ENCODE data around the gene HOXC6.

The HOXC6 gene

DNA sequence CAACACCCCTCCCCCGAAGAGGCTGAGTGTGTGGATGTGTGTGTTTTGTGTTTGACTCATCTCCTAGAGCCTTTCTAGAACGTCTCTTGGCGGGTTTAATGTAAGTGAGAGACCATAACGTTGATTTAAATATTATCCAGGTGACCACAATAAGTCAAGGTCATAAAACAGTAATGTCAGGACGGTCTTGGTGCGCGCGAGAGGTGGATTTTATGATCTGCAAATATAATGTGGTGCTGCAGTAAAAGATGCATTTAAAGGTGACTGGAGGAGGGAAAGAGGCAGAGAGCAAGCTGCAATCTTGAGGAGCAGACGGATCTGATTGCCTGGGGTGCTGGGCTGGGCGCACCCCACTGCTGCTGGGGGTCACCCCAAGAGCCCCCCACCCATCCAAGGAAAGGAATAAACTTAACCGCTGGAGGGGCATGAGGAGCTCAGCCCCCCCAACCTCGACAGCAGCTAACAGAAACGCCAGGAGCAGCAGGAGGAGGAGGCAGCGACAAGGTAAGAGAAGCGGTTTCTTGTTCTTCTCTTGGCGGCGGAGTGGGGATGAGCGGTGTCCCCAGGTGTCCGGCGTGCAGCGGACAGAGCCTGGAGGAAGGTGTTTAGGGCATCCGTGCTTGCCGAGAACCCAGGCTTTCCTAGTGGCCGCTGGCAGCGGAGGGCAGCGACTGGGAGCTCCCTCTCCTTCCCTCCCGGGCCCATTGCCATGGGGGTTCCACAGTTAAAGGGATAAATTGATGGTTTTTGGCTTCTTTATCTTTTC lies 37.7 kb upstream of the HOXC6 start:
- DNase-seq = no peak

DNA sequence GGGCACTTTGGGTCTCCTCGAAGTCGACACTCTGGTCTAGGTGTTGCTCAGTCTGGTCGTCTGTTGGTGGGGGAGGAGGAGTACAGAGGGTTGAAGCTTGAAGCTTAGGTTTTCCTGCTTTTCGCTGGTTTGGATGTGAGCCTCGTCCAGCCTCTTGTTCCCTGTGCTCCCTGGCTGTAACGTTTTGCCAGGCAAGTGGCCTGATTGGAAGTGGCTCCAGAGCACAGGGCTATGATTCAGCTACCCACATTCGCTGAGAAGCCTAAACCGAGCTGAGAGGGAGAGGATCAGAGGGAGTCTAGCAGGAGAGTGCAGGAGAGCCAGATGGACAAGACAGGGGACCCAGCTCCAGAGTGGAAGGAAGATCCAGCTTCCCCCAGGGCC lies 37.2 kb upstream of the HOXC6 start:
- no peak for DNase-seq

DNA sequence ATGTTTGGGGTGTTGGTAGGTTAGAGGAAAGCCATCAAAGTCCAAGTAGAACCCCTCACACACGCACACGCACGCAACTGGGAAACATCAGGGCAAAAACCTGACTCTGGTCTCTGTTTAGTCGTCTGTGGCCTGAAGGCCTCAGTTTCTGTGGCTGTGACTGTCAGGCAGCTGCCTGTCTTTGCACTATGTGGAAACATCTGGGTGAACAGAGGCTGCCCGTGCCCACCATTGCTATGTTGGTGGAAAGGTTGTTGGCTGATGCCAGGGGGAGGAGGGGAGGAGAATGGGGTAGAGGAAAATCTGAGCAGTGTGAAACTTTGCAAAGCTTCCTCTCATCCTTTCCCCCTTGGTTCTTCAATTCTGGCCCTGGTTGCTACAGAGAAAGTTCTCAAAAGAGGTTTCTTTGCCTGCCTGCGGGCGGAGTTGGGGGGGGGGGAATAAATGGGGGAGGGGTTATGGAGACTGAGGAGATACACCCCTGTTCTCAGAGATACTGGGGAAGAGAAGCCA lies 35.8 kb upstream of the HOXC6 start:
- DNase-seq = no peak

DNA sequence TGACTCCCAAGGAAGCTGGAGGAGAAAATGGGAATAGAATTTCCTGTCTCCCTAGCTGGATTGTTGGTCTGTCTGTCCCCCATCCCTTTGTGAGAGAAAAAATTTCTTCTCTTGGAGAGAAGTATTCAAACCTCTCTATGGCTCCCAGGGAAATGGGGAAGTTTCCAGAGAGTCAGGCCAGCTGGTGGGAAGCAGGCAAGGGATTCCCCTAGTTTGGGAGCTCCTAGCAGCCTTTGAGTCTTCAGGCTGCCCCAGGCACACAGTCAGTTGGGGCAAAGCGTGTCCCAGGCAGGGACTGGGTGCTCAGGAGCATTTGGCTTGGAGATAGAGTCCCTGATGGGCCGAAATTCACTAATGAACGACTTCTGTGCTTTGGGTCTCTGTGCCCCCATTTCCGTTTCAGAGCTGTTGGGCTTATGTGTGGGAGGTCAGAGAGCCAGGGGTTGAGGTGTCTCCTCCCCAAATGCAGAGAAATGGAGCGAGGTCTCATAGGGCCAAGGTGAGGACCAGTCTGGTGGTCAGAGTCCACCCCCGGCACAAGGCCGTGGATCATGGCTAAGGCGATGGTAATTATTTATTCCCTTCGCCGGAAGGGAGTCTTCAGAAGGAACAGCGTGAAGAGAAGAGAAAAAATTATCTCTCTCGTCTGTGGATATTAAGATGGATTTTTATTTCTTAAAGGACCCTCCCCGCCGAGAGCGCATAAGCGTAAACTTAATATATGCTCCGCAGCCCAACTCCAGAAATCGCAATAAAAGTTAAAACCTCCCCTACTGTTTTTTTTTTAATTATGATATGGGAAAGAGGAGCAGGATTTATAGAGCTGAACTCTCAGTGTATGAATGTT lies 34.9 kb upstream of the HOXC6 start:
- no peak for DNase-seq

DNA sequence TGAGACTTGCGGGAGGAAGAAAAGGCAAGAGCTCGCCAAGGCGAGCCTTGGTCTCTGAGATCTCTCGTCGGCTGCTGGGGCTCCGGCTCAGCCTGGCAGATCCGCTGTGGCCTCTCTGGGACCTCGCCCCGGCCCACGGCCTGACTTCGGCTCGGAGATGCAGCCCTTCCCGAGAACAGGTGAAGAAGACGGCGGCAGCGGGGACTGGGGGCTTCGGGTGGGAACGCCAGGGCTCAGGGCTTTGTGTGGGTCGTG lies 34.3 kb upstream of the HOXC6 start:
- DNase-seq = no peak

DNA sequence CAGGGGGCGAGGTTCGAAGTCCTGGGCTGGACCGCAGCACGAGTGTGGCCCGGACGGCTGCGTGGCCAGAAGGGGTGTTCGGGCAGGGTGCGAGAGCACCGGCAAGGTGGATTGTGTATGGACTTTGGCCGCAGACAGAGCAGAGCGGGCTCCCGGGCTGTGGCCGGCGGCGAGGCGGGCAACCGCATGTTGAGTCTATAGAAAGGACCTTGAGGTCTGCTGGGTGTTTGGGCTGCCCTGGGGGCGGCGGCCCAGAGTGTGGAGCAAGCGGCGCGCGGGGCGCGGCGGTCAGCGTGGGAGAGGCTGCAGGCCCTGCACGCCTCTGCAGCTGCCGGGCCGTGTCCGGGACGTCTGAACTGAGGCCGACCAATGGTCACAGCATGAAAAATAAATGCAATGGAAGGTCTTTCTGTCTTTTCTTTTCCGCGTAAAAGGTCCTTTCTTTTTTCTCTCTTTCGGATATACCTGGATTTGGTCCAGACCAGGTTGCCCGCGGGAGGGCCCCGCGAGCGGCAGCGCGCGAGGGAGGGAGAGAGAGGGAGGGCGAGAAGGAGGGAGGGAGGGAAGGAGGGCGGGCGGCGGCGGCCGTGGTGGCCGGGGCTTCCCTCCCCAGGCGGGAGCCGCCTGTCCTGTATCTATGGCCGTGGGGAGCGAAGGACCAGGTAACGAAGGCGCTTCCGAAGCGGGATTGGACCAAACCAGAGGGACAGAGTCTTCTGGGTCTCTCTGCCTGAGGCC lies 33.8 kb upstream of the HOXC6 start:
- DNase-seq = no peak

DNA sequence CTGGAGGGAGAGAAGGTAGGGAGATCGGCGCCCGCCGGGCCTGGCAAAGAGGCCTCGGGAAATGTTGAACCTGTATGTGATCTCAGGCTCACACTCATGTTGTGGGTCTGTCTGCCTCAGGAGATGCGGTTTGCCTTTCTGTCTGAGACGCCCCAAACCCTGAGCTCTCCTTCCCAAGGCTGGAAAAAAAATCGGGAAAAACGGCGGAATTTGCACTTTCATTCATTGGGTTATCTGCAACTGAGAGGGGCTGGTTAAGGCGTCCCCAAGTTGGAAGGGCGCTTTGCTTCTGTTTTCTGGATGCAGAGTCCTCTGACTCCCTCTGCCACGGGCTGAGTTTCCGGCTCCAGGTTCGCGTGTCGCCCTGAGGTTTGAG lies 33.2 kb upstream of the HOXC6 start:
- DNase-seq = no peak

DNA sequence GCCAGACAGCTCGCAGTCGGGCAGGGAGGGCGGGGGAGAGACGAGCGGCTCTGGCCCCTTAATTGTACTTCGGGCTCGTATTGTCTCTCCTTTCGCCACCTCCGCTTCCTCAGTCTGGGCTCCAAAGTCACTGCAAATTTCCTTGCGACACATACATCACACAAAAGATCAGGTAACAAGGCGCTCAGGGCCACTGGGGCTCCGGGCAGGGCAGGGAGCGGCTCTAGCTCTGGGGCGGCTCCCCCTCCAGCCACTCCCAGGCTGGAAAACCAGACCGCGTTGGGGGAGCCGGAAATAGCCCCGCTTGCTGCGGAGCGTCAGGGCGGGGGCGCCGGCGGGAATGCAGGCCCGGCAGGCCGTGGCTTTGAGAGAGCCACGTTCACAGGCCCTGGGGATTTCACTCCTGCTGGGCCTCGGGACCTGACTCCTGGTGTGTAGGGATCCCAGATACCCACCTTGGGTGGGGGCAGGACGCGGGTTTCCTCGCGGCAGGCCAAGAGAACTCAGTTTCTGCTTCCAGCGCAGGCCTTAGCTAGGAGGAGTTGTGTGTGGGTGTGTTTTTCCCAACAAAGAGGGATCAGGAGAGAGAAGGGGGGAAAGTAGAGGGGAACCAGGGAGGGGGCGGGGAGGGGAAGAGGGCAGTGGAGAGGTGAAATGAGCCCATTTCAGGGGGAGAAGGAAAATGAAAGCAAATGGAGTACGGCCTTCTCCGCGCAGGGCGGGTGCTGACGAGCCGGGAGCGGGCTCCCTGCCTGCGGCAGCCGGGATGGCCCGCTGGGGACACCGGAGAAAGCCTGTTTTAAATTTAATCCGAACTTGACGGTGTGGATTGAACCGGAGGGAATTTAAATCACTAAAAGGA lies 32.6 kb upstream of the HOXC6 start:
- no peak for DNase-seq

DNA sequence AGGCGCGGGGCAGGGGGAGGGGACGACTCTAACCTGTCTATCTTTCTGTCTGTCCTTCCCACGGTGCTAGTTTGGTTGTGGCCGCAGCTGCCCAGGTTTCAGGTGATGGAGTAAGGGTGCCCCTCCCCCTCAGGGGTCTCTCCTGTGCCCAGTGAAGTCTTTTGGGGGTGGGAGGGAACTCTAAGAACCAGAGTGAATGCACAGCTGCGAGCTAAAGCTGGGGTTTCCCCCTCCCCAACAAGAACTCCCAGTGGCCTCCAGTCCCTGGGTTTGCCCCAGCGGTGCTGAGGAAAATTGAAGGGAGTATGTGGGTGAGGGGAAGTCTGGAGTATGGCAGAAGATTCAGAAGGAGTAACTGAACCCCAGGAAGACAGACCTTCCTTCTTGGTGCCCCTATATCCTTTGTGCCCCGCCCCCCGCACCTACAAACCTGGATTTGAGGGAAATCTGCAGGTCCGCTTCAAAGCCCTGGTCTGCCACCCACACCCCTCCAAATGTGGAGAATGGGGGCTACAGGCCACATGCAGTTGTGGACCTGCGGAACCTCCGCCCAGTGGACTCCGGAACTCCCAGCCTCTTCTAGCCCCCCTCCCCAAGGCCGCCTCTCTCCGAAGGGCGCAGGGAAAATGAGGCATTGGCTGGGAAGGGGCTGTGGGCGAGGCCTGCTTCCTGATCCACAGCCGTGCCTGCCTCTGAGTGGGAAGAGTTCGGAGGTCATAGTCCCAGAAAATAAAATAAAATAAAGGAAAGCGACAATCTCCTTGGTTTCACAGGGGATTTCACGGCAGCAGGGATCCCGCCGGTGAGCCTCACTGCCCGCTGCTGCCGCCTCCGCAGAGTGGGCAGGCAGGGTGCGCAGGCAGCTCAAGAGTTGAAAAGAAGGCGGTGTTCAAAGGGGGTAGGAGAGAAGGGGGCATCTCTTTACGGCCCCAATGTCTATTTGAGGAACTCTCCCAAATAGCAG lies 31.7 kb upstream of the HOXC6 start:
- no peak for DNase-seq

DNA sequence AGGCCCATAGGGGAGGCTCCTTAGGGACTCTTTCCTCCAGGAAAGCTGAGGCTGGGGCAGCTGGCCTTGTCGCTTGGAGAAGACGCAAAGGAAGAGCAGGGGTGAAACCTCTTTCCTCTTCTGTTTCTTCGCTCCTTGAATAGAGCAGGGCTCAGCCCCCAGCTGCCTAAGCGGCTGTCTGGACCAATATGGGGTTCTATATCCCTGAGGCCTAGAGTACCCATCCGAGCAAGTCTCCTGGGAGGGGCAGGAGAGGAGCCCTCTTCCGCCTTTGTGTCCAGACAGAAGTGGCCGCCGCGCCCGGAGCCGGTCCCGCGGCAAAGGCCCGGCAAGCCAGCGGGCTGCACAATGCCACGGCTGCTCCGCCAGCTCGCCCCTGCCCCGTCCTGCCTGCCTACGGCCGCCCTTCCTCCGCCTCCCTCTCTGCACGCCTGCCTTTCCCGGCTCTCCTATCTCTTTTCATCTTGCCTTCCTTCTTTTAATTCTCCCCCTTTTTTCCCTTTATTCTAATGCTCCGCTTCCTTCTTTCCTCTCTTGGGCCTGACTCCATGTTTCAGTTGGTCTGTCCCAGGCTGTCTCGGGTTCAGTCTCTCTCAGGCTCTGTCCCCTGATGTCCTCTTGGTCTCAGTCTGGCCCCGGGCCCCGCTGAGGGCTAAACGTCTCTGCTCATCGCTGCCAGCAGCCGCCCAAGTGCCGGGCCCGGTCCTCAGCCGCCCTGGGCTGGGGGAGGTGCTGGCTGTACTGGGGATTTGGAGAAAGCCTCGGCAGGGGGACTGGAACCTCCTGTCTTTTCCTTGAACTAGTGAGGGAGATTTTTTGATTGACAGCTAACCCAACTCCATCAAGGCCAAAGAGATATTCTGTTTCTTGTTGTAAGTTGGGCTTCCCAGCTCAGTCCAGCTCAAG lies 30.8 kb upstream of the HOXC6 start:
- no peak for DNase-seq

DNA sequence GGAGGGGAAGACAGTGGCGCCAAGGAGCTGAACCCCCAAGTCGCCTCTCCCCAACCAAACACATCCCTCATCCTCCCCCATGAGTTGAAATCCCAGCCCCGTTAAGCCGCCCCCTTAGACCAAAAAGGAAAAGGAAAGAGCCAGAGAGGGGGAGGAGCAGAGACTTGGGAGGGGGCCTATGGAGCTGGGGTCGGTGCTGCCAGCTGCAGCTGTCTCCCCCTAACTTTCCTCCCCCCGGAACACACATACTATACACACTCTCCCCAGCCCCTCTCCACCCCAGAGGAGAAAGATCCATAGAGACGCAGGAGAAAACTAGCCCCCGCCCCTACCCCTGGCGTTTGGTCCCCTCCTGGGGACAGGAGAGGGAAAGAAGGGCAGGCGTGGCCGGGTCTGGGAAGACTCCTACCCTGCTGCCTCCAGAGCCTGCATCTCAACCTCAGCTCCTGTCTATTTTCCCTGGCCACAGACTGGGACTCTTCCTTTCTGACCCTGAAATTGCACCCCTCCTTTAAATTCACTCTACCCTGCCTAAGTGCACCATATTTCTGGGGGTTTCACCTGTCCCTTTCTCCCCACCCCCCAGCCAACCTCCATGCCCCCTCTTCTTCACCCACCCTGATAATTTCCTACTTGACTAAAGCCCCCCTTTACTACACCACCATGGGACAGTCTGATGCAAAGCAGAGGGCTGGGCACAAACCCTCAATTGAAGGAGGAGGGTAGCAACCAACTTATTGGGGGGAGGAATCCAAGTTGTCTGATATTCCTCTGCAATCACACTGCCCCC lies 29.9 kb upstream of the HOXC6 start:
- no peak for DNase-seq

DNA sequence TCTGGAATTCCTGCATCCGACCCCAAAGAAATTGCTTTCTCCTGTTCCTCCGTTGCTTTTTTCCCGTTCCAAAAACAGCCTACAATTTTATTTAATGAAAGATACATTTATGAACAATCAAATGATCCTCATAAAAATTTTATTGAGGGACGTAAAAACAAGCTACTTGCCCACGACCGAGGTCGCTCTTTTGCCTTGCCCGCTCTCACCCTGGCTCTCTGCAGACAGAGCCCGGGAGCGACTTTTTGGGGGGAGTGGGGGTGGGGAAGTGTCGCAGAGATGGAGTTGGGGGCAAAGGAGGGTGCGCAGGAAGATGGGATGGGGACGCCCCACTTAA lies 29.4 kb upstream of the HOXC6 start:
- DNase-seq = no peak

DNA sequence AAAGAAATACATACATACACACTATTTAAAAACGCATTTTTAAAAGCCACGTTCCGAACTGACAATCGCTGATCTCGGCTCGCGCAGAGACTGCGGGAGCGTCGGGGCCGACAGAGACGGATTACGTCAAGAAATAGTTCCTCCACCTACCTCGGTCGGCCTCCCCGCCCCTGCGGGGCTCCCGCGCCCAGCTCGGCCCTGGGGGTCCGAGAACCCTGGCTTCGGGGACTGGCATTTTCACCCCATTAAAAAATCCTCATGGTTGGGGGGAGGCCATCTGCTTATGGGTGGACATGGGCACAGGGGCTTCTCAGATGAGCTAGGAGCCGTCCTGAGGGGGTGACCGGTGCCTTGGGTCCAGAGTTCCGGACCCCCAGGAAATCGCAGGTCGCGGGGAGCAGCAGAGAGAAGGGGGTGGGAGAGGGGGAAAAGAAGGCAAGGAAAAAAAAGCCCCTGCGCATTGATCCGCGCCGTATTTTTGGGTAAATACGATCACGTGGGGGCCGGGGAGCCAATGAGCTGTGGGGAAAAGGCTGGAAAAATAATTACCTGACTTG lies 28.6 kb upstream of the HOXC6 start:
- DNase-seq = no peak

DNA sequence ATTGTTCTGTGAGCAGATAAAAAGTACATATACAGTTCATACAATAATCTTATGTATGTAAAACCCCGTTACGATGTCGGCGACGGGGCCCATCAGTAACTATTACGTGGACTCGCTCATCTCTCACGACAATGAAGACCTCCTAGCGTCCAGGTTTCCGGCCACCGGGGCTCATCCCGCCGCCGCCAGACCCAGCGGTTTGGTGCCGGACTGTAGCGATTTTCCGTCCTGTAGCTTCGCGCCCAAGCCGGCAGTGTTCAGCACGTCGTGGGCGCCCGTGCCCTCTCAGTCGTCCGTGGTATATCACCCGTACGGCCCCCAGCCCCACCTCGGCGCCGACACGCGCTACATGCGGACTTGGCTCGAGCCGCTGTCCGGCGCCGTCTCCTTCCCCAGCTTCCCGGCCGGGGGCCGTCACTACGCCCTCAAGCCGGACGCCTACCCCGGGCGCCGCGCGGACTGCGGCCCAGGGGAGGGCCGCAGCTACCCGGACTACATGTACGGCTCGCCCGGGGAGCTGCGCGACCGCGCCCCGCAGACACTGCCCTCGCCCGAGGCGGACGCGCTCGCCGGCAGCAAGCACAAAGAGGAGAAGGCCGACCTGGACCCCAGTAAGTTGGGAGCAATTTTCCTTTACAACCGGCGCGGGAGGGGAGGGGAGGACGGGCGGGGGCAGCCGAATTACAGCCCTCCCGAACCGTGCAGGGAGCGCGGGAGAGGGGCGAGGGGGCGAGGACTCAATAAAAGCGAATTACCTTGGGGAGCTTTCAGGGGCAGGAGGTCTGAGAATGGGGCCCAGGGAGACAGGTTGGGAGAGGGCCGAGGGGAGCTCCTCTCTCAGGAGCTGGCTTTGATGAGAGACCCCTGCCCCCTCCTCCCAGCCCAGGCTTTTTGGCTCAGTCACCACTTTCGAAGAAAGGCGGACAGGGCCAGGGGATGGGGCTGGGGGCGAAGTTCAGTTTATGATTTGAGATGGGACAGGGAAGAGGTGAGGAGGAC lies 27.8 kb upstream of the HOXC6 start, which contains the start of gene HOXC9:
Gene HOXC9 (plus strand): TSS at position 46 of the 999 bp plus-strand sequence. CDS start 28 bp downstream, at position 74.
- DNase-seq = no peak

DNA sequence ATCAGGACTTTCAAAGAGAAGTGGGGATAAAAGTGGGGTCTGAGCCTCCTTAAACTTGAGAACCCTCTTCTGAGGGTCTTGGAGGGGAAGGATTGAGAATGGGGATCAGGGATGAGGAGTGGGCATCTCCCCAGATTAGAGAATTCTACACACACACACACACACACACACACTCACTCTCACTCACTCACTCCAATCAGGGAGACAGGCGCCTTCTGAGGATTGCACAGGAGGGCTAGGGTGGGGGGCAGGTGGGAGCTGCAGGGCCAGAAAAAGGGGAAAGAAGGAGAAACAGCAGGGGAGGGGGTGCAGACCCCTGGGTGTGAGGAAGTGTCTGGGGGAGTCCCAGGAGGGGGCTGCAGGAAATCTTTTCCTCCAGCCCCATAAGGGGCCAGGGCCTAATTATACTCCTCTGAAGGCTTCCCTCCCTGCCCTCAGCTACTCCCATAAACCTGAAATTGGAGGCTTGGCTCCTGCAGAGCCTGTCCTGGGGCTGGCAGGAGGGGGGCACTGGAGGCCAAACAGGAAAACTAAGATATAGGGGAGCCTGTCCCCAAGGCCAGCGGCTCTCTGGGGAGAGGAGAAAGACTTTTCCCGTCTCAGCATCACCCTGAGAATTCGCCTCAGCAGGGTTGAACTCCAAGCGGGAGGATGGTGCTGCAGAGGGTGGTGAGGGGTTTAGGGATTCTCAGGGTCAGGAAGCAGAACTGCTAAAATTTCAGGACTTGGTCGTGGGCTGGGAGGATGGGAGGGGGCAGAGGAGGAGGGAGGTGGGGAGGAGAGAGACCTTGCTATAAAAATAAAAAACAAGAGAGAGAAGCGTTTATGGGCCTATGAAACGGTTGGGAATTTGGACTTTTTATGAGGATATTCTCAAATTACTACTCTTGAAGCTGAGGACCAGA lies 26.7 kb upstream of the HOXC6 start:
- no peak for DNase-seq

DNA sequence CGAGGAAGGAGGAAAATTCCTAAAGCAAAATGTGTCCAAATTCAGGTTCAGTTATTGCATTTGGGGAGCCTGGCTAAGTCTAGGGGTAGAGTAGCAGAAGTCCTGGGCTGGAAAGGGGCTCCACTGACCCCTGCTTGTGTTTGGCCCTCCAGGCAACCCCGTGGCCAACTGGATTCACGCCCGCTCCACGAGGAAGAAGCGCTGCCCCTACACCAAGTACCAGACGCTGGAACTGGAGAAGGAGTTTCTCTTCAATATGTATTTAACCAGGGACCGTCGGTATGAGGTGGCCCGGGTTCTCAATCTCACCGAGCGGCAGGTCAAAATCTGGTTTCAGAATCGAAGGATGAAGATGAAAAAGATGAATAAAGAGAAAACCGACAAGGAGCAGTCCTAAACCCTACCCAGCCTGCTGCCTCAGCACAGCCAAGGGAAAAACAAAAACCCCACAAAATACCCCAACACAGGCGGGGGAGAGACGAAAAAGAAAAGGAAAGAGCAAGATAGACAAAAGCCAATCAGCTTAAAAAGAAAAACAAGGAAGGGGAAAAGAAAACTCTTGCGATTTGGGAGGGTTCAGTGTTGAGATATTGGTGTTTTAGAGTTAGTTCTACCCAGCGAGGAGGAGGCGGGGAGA lies 25.8 kb upstream of the HOXC6 start:
- DNase-seq = no peak

All from activated naive CD4-positive, alpha-beta T cell (primary cell).